Stimulated activated CD8-positive, alpha-beta memory T cell treated with anti-CD3 and anti-CD28 coated beads, Interleukin-12 subunit alpha, Interleukin-12 subunit beta, amount 100 ng/mL, for 1 hour (primary cell): ENCODE data around the gene RGS19.
A peak's percentile ranks its signal among the peaks of the same experiment; 100 is the strongest.

ENCODE experiments used
- DNase-seq: peaks from one replicate; pipeline ENCODE4 v3.0.0-alpha.2; 2020; ENCODE audit warnings: low read depth

The RGS19 gene

DNA sequence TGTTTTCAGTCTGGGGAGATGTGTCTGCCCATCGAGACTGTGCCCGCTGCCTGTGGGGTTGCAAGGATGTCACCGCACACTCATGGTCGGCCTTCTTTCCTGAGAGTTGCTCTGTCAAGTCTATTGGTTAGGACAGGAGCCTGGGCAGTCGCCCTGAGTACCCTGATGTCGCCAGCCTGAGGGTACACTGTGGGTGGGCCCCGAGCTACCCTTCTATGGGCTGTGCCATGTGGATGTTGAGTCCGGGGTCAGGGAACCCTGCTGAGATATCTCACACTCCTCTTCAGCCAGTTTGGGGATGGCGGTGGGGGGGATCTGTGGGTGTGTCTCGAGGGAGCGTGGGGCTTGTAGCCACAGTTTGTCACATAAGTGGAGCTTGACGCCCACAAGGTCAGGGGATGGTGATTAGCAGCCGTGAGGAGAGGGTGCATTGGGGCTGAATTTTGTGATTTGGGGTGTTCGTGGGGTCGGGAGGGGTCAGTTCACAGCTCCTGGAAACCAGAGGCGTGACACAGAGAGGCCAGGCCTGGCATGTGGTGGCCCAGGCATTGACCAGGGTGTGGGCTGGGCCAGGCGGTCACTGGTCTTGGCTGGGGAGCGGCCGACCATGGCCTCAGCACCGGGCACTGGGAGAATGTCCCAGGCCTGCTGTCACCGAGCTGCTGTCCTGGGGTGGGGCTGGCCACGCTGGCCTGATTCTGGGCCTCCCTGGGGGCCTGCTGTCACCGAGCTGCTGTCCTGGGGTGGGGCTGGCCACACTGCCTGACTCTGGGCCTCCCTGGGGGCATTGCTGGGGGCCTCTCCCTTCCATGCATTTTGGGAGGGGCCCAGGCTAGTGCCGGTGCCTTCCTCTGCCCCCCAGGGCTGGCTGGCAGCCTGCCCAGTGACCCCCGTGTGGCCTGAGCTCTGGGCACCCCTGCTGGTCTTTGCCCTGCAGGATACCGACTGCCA is 29.7 kb upstream of the RGS19 start:
- no peak for DNase-seq

DNA sequence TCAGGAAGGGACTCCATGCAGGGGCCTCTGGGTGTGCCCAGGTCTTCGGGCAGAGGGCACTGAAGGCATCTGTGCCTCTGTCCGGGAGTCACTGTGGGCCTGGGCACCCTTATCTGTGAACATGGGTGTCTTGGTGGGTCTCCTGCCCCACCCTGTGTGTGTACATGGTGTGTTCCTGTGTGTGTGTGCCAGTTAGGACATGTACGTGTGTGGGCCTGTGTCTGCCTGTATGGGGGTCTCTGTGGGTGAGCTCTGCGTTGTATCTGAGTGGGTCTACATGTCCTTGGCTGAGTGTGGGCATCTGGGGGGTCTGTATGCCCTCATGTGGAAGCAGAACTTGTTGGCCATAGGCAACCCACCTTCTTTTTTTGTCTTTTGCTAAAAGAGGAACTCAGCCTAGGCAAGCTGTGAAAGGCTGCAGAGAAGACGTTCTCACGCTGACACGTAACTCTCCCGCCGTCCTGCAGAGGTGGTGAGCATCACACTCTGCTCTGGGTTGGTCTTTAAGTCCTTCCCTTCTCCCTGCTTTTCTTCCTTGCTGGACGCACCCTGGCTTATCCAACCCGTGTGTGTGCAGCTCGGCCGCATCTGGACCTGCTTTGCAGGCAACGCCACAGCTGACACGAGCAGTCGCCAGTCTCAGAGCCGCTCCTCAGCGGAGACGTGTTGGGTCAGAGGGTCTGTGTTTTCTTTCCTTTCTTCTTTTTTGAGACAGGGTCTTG is 28.6 kb upstream of the RGS19 start:
- DNase-seq, result no peak

DNA sequence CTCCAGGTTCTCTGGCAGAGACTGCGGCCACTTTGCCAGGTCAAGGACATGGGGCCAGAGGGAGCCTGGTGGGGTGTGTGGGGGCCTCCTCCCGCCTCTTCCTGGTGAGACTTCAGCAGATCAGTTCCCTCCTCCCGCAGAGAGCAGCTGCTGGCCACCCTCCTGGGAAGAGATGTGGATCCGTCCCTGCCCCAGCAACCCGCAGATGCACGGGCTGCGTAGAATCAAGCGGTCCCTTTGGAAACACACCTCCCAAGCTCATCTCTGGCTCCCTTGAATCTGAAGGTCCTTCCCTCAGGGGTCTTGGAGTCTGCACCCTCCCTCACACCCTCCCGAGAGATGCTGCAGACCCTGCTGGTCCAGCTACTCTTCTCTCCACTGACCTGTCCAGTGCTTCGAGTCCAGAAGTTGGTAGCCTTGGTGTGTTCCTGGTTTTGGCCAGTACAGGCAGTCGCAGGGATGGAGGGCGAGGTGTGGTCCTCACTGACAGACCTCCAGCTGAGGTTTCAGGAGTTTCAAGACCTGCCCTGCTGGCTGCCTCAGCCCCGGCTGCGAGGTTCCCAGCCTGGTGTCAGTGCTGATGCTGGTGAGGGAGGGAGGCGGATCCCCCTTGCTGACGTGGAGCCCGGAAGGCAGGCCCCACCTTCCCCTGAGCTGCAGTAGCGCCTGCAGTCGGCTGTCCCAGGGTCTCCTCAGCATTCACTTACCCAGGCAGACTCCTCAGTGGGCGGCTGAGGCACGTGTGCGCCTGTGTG is 27.8 kb upstream of the RGS19 start, which contains the start of gene NPBWR2:
TSS of gene NPBWR2 (minus strand) at position 585 of the 755 bp plus-strand sequence. CDS start 734 bp downstream, outside the sequence.
- no peak for DNase-seq

DNA sequence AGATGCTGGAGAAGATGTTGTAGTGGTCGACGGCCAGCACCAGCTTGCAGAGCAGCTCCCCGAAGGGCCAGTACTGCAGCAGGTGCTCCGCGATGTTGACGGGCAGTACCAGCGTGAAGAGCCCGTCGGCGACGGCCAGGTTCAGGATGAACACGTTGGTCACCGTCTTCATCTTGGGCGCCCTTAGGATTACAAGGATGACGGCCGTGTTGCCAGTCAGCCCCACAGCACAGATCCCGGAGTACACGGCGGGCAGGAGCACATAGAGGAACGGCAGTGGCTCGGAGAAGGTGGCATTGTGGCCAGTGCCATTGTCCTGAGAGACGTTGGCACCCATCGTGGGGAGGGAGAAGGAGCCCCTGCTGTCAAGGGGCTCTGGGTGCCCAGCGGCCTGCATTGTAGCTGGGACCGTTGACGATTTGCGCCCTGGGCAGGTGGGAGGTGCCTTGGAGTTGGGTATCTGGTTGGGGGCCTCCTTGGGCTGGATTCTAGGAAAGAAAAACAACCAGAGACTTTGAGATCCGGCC is 27.2 kb upstream of the RGS19 start:
- DNase-seq, result no peak

DNA sequence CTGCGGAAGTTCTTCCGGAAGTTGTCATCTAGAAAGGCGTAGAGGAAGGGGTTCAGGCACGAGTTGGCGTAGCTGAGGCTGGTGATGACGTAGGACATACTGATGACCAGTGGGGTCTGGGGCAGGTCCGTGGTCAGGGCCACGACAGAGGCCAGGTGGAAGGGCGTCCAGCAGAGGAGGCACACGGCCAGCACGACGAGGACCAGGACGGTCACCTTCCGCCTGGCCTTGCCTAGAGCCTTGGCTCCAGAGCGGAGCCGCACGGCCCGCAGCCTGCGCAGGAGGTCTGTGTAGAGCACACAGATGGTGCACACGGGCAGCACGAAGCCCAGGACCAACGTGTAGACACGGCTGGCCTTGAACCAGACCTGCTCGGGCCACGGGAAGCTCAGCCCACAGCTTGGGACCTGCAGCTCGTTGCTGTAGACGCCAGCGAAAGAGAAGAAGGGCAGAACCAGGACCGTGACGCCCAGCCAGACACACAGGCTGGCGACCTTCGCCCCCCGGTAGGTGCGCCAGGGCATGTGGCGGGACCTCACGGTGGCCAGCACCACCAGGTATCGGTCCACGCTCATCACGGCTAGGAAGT is 26.6 kb upstream of the RGS19 start:
- DNase-seq, result no peak

DNA sequence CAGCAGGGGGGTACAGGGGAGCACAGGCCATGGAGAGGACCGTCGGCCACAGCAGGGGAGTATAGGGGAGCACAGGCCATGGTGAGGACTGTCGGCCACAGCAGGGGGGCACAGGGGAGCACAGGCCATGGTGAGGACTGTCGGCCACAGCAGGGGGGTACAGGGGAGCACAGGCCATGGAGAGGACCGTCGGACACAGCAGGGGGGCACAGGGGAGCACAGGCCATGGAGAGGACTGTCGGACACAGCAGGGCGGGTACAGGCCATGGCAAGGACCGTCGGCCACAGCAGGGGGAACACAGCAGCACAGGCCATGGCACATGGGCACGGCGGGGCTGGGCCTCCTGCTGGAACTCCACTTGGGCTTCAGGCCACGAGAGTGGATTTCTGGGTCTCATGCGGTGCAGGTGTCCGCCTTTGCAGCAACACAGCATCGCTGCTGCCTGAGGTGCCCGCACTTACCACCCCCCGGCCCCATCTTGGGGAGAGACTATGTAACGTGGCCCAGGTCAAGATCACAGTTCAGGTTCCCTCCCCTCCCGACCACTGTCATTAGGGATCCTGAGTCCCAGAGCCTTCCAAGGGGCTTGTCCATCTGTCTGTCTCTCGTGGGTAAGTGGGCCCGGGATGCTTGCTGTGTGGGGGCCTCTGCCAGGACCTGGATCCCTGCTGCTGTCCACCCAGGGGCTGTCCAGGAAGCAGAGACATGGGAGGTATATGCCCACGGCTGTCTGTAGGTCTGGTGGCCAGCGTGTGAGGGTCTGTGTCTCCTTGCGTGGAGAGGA is 25.5 kb upstream of the RGS19 start:
- no peak for DNase-seq

DNA sequence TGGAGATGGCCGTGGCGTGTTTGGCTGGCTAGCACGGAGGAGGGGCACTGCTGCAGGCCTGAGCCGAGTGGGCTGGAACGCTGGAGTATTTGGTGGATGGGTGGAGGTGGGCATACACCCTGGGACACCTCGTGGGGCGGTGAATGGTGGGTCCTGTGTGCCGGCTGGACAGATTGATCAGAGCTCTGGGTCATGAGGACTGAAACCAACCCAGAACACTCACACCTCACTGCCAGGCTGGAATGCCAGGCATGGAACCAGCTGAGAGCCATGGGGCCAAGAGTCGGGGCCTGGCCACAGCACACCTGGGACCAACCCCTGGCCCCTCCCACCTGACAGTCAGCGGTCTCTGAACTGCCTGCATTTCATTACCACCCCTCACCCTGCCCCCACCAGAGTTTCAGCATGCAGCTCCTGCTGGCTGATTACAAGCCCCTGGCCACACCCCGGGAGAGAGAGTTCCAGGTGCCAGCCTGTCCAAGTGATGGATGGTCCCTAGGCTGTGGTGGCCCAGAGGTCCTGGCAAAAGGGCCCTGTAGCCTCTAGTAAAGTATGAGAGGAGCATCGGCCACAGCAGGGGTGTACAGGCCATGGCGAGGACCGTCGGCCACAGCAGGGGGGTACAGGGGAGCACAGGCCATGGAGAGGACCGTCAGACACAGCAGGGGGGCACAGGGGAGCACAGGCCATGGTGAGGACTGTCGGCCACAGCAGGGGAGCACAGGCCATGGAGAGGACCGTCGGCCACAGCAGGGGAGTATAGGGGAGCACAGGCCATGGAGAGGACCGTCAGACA is 24.8 kb upstream of the RGS19 start:
- DNase-seq, result no peak

DNA sequence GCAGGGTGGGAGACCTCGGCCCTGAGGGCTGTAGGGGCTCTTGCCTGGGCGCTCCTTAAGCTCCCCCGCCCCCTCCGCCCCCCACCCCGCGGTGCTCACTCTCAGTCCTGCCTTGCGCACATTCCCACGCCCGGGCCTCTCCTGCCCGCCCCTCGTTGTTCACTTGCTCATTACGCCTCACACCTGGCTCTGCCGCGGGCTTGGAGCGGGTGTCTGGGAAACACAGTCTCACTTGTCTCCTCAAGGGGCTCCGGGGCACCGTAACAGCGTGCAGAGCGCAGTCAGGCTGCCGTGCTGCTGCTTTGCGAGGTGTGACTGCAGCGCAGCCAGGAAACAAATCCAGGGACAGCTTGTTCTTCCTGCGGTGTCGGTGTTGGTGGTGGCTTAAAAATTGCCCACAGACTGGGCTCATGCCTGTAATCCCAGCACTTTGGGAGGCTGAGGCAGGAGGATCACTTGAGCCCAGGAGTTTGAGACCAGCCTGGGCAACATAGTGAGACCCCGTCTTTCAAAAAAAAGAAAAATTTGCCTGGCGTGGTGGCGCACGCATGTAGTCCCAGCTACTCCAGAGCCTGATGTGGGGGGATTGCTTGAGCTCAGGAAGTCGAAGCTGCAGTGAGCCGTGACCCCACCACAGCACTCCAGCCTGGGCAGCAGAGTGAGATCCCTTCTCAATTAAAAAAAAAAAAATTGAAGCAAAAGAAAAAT is 23.5 kb upstream of the RGS19 start:
- DNase-seq, result no peak

DNA sequence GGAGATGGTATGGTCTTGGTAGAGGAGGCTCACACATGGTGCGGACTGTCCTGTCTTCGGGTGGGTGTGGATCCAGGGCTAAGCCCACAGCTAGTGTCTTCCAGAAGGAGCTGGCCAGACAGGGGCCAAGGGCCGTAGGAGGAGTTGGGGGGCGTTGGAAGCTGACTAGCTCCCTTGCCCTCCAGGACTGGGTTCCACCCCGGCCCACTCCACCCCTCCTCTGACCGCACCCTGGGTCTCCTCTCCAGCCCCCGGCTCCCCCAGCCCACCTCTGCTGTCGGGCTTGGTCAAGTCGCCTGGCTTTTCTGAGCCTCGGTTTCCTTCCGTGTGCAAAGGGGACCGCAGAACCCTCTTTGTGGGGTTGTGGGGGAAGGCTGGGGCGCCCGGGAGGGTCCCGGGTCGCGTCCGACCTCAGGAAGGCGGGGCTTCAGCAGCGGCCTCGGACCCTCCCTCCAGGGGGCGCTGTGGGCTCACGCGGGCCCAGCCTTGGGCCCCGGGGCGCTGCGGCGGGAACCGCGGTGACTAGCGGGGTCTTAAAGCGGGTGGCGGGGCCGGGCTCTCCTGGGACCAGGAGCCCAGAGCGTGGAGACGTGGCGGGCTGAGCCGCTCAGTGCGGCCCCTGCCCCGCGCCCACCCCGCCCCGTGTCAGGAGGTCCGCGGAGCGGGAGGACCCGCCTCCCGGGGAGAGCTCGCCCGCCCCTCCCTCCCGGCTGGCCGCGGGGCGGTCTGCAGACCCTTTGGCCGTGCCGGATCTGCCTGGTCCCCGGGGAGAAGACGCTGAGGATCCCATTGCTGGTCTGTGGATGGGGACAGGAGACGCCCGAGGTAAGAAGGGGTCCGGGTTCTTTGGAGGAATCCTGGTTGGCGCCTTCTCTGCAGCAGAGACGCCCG is 22.7 kb upstream of the RGS19 start:
- DNase-seq, result peak; percentile 48

DNA sequence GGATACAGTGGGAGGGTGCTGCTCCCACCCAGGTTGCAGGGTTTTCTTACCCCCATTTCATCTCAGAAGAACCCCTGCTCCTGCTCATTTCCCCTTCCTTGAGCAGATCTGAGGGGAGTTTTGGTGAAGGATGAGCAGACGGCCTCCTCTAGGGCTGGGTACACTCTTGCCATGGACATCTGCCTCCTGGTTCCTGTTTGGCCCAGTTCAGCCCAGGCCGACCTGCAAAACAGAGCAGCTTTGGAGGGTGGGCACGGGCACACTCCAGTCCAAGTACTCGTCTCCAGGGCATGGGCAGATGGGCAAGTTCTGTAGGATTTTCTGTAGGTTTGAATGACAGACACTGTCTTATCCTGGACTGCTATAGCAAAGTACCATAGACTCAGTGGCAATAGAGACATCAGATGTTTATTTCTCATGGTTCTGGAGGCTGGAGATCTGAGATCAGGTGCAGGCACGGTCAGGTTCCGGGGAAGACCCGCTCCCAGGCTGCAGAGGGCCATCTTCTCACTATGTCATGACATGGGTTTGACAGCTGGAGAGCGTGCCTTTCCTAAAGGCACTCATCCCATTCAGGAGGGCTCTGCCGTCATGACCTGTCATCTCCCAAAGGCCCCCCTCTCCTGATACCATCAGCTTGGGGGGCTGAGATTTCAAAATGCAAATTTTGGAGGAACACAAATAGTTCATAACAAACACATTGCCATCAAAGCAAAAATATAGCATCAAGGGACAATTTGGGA is 21.8 kb upstream of the RGS19 start:
- no peak for DNase-seq

DNA sequence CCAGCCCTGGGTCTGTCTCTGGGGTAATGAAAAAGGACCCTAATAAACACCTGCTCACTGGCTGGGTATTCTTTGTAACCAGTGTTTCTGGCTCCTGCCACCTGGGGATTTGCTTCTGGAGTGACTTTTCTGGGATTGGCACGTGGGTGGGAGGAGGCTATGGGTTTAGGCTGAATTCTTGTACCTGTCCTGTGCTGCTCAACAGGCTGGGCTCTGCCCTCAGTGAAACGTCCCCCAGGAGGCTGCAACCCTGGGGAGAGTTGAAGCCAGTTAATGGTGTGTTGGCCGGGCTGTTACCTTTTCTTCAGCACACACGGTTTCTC is 21.2 kb upstream of the RGS19 start:
- no peak for DNase-seq

DNA sequence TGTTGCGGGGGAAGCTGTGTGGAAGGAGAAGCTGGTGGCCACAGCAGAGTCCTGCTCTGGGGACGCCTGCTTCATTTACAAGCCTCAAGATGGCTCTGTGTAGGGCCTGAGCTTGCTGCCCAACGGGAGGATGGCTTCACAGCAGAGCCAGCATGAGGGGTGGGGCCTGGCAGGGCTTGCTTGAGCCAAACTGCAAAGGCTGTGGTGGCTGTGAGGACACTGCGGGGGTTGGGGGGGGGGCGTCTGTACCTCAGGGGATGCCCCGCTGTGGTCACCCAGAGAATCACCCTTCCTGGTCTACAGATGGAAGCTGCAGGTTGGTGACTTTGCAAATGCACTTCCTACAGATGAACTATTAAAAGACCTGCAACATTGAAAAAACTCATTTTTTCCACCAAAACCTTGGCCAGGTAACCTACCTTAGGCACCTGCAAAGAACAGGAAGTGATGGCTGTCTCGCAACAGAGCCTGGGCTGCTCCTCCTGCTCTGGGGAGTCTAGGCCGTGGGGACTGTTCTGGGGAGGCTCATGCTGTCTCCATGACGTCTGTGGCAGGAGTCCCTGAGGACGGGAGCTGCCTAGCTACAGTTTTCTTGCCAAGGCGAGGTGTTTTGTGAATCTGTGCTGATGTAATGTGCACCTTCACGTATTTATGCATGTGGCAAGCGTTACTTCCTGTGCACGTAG is 20.7 kb upstream of the RGS19 start:
- no peak for DNase-seq

DNA sequence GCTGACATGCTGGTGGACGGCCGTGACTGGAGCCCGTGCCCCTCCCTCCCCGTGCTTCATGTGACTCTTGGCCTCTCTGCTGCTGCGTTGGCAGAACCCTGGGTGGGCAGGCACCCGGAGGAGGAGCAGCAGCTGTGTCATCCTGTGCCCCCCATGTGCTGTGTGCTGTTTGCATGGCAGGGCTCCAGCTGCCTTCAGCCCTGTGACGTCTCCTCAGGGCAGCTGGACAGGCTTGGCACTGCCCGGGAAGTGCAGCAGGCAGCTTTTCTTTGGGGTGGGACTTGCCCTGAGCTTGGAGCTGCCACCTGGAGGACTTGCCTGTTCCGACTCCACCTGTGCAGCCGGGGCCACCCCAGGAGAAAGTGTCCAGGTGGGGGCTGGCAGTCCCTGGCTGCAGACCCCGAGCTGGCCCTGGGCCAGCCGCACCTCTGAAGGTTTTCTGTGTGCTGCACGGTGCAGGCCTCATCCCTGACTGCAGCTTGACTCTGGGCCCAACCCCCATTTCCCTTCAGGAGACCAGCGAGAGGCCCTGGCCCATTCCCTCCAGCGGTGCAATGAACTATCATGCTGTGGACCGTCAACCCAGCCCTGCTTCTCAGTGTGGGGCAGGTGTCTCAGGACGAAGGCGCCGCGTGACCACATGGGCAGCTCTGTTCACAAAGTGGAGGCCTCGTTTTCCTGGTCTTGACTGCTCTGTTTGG is 19.9 kb upstream of the RGS19 start:
- DNase-seq, result no peak

DNA sequence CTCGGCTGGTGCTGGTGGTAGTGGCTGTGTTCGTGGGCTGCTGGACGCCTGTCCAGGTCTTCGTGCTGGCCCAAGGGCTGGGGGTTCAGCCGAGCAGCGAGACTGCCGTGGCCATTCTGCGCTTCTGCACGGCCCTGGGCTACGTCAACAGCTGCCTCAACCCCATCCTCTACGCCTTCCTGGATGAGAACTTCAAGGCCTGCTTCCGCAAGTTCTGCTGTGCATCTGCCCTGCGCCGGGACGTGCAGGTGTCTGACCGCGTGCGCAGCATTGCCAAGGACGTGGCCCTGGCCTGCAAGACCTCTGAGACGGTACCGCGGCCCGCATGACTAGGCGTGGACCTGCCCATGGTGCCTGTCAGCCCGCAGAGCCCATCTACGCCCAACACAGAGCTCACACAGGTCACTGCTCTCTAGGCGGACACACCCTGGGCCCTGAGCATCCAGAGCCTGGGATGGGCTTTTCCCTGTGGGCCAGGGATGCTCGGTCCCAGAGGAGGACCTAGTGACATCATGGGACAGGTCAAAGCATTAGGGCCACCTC is 19.2 kb upstream of the RGS19 start:
- no peak for DNase-seq

DNA sequence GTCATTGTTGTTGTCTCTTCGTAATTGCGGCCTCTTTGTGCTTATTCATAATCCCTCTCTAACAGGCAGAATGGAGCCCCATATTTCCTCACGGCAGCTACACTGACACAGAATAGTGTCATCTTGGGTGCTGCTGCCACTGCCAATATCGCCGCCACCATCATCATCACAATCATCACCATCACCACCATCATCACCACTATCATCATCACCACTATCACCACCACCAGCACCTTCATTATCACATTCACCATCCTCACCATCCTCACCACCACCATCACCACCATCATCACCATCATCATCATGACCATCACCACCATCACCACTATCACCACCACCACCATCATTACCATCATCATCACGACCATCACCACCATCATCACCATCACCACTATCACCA is 17.2 kb upstream of the RGS19 start:
- no peak for DNase-seq

DNA sequence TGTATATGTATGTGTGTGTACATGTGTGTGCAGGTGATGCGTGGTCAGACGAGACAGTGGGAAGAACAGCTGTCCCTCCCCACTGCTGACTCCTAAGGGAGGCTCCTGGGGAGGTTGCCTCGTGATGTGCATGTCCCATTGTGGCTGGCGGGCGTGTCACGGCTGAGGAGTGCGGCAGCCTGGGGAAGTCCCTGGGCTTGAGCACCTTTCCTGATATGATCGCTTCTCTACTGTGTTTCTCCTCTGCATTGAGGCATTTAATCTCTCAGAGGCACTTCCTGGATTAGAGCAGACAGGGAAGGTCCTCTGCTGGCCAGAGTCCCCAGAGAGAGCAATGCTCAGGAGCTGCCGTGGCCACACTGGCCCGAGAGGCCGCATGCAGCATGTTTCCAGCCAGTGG is 16.6 kb upstream of the RGS19 start:
- DNase-seq, result no peak
